Osteocyte (in vitro differentiated cells): ENCODE data around the gene SMPD3. TPM values are rescaled to one million over a fixed set of nuclear protein-coding genes. Genes with fewer than 3 reads are reported as not detected.

Source experiments
- DNase-seq: peaks from one replicate; pipeline ENCODE4 v3.0.0; 2021; ENCODE audit warnings: mixed read lengths; ENCODE audit not compliant: unreplicated experiment; ENCODE audit errors: extremely low spot score
- H3K27ac Mint-ChIP-seq: one replicate; pipeline ENCODE4 v1.8.0; 2021; ENCODE audit warnings: mild to moderate bottlenecking, mixed read lengths; ENCODE audit not compliant: unreplicated experiment
- H3K27me3 Mint-ChIP-seq: one replicate; pipeline ENCODE4 v1.8.0; 2021; ENCODE audit warnings: mixed read lengths; ENCODE audit not compliant: unreplicated experiment
- H3K36me3 Mint-ChIP-seq: one replicate; pipeline ENCODE4 v1.8.0; 2021; ENCODE audit warnings: mixed read lengths; ENCODE audit not compliant: unreplicated experiment
- H3K4me1 Mint-ChIP-seq: one replicate; pipeline ENCODE4 v1.8.0; 2021; ENCODE audit warnings: mixed read lengths; ENCODE audit not compliant: unreplicated experiment
- H3K4me3 Mint-ChIP-seq: one replicate; pipeline ENCODE4 v1.8.0; 2021; ENCODE audit warnings: mild to moderate bottlenecking, moderate library complexity, mixed read lengths; ENCODE audit not compliant: unreplicated experiment
- H3K9me3 Mint-ChIP-seq: one replicate; pipeline ENCODE4 v1.8.0; 2021; ENCODE audit warnings: mixed read lengths; ENCODE audit not compliant: unreplicated experiment
- total RNA-seq: library from RNA; stranded (reverse); gene quantifications from 2 replicates; pipeline ENCODE4 v1.2.1, GENCODE V29; 2021
- TF ChIP-seq, protein P1 (sequence below): fragments of 200-600 bp; sonication (generic); IDR thresholded peaks from 2 replicates; pipeline ENCODE4 v1.5.0; 2021; ENCODE audit warnings: antibody characterized with exemption, mild to moderate bottlenecking, moderate library complexity

Gene SMPD3
- total RNA-seq, 1 donor from 2014 or later = not detected

DNA sequence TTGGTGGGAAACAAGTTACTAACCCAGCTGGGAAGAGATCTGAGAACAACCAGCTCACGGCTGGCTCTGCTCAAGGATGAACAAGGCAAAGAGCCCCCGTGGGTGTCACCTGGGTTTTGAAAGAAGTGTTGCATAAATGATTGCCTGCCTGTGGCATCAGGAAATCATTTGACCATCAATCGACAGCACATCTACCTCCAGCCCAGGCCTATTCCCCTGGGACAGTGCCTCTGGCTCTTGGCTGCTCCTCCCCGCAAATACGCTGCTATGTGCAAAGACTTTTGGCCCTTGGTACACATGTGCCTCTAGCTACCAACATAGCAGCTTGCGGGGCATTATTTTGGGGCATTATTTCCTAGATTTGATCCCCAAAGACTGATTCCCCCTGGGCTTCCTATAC is 39.4 kb upstream of the SMPD3 start:
- no peak overlapping the region for H3K4me3 Mint-ChIP-seq
- no peak overlapping the region for H3K27ac Mint-ChIP-seq
- DNase-seq = no peak
- no peaks in the 10 kb centered on the region for H3K36me3 Mint-ChIP-seq
- TF ChIP-seq, protein P1, sequence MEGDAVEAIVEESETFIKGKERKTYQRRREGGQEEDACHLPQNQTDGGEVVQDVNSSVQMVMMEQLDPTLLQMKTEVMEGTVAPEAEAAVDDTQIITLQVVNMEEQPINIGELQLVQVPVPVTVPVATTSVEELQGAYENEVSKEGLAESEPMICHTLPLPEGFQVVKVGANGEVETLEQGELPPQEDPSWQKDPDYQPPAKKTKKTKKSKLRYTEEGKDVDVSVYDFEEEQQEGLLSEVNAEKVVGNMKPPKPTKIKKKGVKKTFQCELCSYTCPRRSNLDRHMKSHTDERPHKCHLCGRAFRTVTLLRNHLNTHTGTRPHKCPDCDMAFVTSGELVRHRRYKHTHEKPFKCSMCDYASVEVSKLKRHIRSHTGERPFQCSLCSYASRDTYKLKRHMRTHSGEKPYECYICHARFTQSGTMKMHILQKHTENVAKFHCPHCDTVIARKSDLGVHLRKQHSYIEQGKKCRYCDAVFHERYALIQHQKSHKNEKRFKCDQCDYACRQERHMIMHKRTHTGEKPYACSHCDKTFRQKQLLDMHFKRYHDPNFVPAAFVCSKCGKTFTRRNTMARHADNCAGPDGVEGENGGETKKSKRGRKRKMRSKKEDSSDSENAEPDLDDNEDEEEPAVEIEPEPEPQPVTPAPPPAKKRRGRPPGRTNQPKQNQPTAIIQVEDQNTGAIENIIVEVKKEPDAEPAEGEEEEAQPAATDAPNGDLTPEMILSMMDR = no peak
- H3K4me1 Mint-ChIP-seq = no peaks in the 10 kb centered on the region
- H3K9me3 Mint-ChIP-seq = peaks cover 4% of the 10 kb centered on the region
- peaks cover 11% of the 10 kb centered on the region for H3K27me3 Mint-ChIP-seq

DNA sequence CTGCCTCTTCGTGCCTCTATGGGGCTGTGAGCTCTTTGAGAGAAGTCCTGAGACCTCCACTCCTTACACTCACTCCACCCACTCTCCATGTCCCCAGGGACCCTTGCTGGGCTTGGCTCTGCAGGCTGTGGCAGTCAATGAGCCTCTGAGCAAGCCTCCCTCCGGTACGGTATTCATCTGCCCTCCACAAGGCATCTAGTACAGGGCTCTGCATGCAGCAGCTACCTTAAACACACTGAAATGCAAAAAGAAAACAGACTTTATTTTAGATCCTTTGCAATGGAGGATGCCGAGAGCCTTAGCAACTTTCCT is 38.9 kb upstream of the SMPD3 start:
- peaks cover 4% of the 10 kb centered on the region for H3K9me3 Mint-ChIP-seq
- no peak overlapping the region for H3K4me3 Mint-ChIP-seq
- H3K4me1 Mint-ChIP-seq = no peaks in the 10 kb centered on the region
- H3K36me3 Mint-ChIP-seq = no peaks in the 10 kb centered on the region
- H3K27me3 Mint-ChIP-seq = peaks cover 12% of the 10 kb centered on the region
- no peak for DNase-seq
- TF ChIP-seq, protein P1 = no peak
- H3K27ac Mint-ChIP-seq = no peak overlapping the region

DNA sequence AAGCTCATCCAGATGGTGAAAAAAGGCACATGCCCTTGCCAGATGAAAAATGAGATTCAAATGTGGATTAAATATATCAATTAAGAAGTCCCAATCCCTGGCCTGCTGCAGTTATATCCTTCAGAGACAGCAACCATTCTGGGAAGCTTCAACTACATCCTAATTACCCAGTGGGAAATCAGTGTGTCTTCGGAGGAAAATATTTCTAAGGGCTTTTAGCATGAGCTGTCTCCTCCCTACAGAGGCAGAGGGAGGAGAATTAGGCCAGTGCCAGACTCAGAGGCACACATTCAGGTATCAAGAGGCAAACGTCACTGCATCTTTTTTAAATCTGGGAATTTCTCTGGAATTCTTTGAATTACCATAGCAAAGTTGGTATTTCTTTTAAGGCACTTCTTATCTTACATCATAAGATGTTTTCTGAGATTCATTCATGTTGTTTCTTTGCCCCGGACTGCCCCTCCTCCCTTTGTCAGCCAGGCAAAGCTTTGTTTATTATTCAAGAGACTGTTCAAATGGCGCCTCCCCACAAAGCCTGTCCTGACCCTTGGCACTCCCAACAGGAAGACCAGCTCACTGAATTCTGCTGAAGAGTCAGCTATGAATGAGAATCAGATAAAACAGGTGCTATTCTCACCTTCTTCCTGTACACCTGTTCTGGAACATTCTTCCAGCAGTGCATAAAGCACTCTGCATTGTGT is 38.3 kb upstream of the SMPD3 start:
- H3K4me3 Mint-ChIP-seq = no peak overlapping the region

DNA sequence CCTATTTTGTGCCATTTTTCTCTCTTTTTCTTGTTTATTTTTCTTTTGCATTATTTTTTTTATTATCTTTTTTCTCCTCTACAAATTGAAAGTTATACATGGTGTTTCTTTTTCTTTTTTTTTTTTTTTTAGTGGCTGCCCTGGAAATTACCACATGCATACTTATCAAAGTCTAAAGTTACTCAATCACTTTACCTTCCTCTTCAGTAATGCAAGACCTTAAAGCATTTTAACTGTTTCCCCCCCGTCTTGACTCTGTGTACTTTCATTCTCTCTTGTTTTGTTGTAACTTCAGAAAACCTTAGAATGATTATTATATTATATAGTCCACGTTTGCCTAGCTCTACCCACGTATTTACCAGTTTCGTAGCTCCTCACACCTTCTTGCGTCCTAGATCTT is 33.3 kb upstream of the SMPD3 start:
- no peak for DNase-seq
- Mint-ChIP-seq H3K4me3 (no peak overlapping the region), H3K9me3 (peaks cover 8% of the 10 kb centered on the region), H3K27me3 (peaks cover 10% of the 10 kb centered on the region), H3K36me3 (no peaks in the 10 kb centered on the region), H3K4me1 (no peaks in the 10 kb centered on the region), H3K27ac (no peak overlapping the region)
- TF ChIP-seq, protein P1 = no peak

More for the DNA sequence above, 38.3 kb upstream of the SMPD3 start:
- peaks cover 13% of the 10 kb centered on the region for H3K27me3 Mint-ChIP-seq
- TF ChIP-seq, protein P1 = no peak
- DNase-seq = no peak
- no peaks in the 10 kb centered on the region for H3K4me1 Mint-ChIP-seq
- no peak overlapping the region for H3K27ac Mint-ChIP-seq
- H3K36me3 Mint-ChIP-seq = no peaks in the 10 kb centered on the region
- peaks cover 4% of the 10 kb centered on the region for H3K9me3 Mint-ChIP-seq

DNA sequence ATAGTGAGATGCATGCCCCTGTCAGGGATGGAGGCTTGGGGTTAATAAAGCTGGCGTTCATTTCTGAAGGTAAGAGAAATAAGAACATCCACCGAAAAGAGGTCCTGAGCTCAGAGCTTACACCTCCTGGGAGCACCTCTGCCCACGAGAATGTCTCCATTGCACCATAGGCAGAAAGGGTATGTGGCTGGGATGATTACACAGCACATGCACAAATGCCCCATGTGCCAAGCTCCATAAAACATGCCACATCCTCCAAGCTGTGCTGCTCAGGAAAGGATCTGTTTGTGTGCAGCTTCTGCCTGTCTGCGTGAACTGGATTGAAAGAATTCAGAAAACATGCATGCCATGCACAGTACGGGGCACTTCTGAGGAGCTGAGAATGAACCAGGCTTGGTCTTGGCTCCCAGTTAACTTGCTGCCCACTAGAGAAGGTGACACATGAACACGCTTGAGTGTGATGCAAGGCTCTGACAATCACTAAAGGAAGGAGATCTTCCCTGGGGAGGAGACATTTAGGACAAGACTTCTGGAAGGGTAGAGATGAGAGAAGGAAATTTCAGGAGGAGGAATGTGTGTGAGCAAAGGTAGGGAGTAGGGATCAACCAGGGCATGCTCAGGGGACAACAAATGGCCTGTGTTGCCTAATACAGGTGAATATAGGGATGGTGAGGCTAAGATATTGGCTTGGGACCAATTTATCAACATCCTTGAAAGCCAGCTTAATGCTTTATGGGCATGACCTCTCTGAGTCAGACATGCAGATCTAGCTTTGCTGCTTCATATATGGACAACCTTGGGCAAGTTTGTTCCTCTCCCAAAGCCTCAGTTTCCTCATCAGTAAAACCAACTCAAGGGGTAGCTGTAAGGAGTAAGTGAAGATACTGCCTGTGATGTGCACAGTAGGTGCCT is 32.0 kb upstream of the SMPD3 start:
- Mint-ChIP-seq H3K4me3 (no peak overlapping the region), H3K4me1 (no peaks in the 10 kb centered on the region), H3K27ac (no peak overlapping the region), H3K36me3 (no peaks in the 10 kb centered on the region), H3K9me3 (peaks cover 8% of the 10 kb centered on the region), H3K27me3 (peaks cover 10% of the 10 kb centered on the region)
- TF ChIP-seq, protein P1 = no peak
- no peak for DNase-seq
